HG02759 (cell line): Measurements from ENCODE around the gene SIAH3.

Experiments used
- ATAC-seq: cut with Tn5 transposase; IDR thresholded peaks from one replicate; pipeline ENCODE4 v1.9.1; 2021; ENCODE audit warnings: mild to moderate bottlenecking, moderate library complexity; ENCODE audit not compliant: unreplicated experiment

SIAH3 gene

DNA sequence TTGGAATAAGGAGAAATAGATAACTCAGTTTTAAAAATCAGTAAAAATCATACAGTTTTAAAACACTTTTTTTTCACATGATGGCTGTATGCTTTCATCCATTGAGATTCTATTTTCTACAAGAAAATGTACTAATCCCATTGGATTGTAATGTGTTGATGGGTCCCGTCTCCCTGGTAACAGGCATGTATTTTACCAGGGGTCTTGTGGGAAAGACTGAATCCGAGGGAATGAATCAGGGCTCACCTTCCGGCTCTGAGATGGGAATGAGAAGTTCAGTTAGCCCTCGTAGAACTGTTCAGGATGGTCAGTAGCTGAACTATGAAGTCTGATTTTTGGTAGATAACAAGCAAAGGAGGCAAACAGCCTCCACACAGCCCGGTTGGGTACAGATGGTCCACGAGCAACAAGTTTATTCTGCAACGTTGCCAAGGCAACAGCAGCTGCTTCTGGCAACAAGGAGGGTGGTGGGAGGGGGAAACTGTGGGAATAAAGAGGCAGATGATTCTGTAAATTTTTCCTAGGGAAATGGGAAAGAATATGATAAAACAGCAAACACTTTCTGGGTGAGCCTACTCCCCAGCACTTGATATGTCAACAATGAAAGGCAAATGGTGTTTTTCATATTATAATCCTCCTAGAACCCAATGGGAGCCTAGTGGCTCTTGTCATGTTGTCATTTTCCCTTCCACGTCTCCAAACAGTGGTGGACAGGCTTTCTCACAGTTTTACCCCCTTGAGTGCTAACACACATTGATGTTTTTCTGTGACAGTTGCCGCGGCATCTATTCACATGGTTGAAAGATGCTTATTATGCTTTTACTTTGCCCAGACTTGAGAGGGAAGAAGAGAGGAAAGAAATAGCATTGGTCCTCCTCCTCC is 12.4 kb upstream of the SIAH3 start:
- ATAC-seq = no peak

GRCh38 chr13:45861322-45861721 is 9.8 kb upstream of the SIAH3 start:
- ATAC-seq = no peak

GRCh38 chr13:45860240-45860639 is 8.7 kb upstream of the SIAH3 start:
- no peak for ATAC-seq

DNA sequence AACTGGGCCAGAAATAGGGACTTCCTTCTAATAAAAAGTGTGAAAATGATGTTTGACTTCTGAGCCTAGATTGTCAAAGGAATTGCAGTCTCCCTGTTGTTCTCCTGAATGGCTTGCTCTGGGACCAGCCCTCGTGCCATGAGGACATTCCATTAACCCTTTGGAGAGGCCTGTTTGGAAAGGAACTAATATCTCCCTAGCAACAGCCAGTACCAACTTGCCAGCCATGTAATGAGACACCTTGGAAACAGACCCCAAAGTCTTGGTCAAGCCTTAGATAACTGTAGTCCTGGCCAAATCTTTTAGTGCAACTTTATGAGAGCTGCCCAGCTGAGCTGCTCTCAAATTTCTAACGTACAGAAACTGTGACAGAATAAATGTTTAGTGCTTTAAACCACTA is 8.2 kb upstream of the SIAH3 start:
- ATAC-seq = no peak

DNA sequence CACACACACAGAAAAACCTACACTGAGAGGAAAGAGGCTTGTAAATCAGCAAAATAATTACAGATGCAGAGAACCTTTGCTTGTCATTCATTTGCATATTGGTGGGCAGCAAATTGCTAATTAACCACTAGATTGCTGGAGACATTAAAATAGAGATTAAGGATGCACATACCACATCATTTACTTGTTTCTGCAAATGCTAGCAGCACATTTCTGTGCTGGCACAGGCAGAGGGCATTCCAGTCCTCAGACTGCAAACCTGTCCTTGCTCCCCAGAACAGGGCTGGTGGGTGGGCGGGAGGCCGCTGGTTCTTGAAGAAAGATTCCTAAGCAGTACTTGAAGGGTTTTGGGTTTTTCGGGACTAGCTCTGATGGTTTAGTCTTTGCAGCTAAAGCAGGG is 941 bp upstream of the SIAH3 start:
- ATAC-seq = no peak

DNA sequence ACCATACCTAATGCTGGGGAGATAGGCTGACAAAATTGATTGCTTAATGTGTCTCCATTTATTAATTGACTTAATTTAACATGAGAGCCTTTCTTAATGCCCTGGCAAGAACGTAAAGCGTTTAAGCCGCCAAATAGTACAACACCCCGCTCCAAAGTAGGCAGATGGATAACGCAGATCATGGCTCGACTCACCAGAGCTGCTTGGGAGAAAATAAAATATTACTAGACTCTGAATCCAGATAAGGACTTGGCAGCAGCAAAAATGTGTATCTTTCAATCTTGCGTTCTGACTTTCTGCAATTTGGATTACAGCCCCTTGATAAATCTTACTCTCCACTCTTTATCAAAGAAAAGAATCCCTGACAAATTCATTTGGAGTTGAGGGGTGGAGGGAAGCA is 403 bp upstream of the SIAH3 start:
- no peak for ATAC-seq

DNA sequence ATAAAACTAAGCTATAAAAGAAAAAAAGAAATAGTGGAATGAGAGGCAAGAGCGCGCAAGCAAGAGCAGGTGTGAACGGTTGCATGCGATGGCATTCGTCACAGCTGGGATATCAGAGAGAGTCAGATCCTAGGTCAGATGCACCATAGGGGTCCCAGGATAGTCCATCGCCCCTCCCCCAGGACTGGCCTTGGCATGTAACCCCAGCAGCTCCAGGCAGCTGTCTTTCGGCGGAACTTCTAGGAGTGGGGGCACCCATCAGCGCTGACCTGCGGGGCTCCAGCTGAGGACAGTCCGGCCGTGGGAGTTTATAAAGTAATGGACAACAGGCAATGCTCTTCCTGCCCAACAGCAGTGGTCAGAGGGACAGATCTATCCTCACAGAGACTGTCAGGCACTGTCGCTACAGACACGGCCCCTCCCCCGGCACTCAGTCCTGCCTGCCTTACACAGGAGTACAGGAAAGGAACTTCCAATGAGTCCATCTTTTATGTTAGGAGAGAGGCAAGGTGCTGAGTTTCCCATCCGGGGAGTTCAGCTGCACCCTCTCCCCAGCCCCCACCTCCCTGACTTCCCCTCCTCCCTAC is 1.4 kb downstream of the SIAH3 start:
- no peak for ATAC-seq

- no peak for ATAC-seq
Observed at GRCh38 chr13:45849408-45849807, 2.1 kb downstream of the SIAH3 start.

- no peak for ATAC-seq
Observed at GRCh38 chr13:45847554-45848224, 3.9 kb downstream of the SIAH3 start.

GRCh38 chr13:45846681-45847080 is 4.9 kb downstream of the SIAH3 start:
- ATAC-seq = no peak

DNA sequence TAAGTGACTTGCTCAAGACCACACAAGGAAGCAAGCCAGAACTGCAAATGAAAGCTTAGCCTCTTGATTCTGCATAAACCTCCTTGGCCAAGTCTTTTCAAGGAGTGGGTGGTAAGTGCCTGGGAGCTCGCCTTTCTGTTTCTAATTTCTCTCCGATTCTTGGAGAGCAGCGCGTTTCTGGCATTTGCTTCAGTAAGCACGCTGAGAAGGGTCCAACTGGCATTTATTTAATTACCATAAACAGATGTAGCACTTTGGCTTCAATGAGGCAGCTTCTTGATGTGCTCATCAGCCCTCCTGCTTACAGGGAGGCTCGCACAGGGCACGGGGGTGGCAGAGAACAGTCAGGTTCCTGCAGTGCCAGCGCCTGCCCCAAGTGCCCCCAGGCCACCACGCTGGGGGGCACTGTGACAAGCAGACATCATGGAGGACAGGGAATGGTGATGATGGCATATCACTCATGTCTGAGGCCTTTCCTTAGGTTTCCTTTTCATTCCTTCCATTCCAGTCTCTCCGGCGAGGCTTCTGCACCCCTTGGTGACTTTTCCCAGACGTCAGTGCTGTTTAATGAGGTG is 13.3 kb downstream of the SIAH3 start:
- no peak for ATAC-seq

GRCh38 chr13:45837111-45837510 is 14.4 kb downstream of the SIAH3 start:
- no peak for ATAC-seq

DNA sequence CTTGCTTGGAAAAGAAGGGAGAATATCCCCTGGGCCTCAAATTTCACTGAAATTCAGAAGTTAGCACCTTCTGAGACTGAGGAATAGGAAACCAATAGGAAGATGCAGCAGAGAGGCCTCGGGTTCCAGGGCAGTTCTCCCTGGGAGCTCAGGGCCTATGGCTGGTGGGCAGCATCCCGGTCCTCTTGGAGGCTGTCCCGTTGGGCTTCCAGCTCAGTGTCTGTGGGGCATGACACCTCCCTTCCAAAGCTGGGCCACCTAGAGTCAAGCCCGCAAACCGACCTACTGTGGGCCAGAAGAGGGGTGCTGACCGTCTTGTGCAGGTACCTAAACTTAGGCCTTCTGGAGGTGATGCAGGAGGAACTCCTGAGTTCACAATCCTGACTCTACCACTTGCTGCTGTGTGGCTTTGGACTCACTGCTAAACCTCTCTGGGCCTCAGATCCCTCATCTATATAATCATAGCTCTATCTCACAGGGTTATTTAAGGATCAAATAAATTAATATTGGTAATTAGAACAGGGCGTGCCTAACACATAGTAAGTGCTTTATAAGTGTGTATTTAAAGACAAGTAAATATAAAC is 17.1 kb downstream of the SIAH3 start:
- ATAC-seq = no peak

DNA sequence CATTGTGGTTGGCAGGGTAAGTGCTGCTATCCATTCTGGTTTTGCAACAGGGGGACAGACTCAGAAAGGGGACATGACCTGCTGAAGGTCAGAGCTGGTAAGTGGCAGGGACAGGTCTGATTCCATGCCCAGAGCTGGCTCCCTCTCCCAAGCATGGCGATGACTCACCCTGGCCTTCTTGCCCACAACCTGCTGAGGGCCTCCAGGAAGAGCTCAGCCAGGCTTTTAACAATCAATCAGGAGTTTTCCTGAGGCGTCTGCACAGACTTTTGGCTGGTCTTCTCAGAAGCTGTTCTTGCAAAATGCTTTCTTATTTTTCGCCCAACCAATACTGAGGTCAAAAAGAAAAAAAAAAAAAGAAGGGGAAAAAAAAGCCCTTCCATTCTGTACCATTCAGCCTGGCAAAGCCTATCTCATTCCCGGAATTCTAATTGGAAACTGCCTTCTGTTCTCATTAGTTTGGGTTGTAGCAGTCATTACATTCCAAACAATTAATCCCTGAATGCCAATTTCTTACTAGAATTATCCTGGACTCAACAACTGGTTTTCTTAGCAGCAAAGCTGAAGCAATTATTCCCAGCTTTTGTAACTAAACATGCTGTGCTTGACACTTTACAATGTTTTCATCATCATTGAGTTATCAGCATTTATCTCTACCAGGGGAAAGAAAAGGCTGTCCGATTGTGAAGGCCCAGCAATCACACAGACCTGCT is 17.7 kb downstream of the SIAH3 start:
- no peak for ATAC-seq

GRCh38 chr13:45833242-45833641 is 18.3 kb downstream of the SIAH3 start:
- no peak for ATAC-seq

- ATAC-seq = no peak
Observed at GRCh38 chr13:45831851-45832250, 19.7 kb downstream of the SIAH3 start.

GRCh38 chr13:45830121-45830520 is 21.4 kb downstream of the SIAH3 start:
- ATAC-seq = no peak

- ATAC-seq = no peak
Observed at GRCh38 chr13:45828256-45828968, 23.1 kb downstream of the SIAH3 start.

DNA sequence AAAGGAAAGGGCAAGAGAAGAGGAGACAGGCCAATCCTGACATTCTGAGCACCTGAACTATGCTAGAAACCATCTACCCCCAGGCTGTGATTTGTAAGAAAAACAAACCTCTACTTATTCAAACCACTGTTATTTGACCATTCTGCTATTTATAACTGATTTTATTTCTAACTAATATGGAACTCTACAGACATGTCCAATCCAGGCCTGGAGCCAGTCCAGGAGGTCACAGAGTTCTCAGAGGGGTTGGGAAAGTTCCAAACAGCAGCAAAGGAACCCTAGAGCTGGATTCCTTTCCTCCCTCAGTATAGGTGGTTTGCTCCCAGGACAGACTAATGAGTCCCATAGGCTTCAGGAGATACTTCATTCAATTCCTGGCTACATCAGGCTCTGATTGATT is 24.2 kb downstream of the SIAH3 start:
- no peak for ATAC-seq

- peak; percentile 80 for ATAC-seq
Observed at GRCh38 chr13:45826731-45827130, 24.8 kb downstream of the SIAH3 start.
